T-helper 2 cell treated with Interferon-gamma antibody and Interleukin-4, amounts not matched to agents 100 ng/mL and 5 ng/mL, for 36 hours (primary cell): ENCODE results near the gene TNIK. TPM values are rescaled to one million over a fixed set of nuclear protein-coding genes. Genes with fewer than 3 reads are reported as not detected.
"Not testable (repeated sequence)": the region's sequence is repeated elsewhere in the genome, so short reads cannot be mapped to it uniquely, and the experiment has no call there.

Source experiments
- intact Hi-C: fragments of 100-400 bp; cut with micrococcal nuclease; formaldehyde crosslinking; loops from one replicate; pipeline ENCODE4 v1.15.1; 2023
- total RNA-seq: library from RNA; stranded (reverse); gene quantifications from 2 replicates; pipeline ENCODE4 v1.2.3, GENCODE V29; 2022

TNIK gene
- total RNA-seq, 1 donor from 2014 or later: 73.1 TPM

DNA sequence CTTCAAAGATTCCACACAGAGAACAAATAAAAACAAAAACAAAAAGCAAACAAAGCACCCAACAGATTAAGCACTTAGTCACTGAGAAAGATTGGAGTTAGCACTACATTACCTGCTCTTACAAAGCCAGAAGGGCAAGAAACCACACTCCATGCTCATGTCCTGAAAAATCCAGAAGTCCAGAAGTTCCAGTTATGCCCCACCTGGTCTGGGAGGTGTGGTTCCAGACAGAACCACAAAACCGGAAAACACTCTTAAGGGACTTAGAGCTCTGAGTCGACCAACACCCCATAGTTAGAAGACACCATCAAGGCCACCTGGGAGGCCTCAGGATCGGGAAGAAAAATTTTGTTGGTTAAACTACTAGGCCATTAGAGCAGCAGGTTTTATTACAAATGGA is 88.9 kb downstream of the TNIK start:
- intact Hi-C loops: no loop called here

DNA sequence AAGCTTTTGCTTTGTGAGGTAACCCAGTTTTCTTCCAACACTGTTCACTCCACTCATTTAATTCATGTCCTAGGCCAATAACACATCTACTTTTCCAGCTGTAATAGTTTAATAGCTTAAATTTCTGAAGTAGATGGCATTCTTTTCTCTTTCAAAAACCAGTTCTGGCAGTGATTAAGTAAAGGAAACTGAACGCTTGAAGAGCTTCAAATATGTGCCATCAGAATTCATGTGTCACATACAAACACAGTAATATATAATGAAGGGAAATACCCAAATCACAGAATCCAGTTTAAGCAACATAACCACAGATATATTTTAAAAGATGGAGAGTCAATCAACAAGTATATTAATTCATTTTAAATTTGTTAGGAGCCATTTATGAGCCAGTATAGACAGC is 91.0 kb downstream of the TNIK start:
- intact Hi-C loops: no loop called here

DNA sequence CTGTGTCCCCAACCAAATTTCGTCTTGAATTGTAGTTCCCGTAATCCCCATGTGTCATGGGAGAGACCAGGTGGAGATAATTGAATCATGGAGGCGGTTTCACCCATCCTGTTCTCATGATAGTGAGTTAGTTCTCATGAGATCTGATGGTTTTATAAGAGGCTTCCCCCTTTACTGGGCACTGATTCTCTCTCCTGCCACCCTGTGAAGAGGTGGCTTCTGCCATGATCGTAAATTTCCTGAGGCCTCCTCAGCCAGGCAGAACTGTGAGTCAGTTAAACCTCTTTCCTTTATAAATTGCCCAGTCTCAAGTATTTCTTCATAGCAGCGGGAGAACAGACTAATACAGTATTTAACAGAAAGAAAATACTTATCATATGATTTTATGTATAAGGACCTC is 93.5 kb downstream of the TNIK start:
- intact Hi-C loops: not testable (repeated sequence)

DNA sequence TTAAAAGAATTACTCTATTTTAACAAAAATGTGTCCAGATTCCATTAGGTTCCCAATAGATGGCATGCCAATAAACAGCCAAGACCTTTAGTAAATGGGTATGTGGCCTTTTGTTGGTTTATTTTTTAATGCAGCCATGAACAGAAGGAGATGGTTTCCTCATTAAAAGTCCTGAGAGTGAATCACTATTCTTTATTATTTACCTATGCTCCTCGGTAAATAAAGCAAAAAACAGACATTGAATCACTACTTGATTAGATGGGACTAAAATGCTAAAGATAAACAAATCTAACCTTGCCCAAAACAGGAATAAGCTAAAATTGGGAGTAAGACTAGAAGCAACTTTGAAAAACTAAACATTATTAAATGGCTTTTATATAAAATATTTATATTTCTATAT is 94.2 kb downstream of the TNIK start:
- intact Hi-C loops: no loop called here

DNA sequence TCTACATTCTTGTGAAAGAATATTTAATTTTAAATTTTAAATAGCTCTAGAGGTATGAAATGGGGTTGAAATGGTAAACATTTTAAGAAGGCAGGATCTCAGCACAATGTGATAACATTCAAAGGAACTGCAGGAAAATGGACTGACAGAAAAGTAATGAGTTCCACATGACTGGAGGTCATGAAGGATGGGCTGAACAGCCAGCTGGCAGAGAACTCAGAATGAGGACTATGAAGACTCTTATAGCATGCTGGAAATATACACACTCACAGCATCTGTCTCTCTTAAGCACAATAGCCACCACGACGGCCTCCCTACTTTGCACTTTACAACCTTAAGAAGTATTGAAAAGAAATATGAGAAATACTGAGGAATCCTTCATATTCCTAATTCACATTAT is 94.7 kb downstream of the TNIK start:
- intact Hi-C loops: no loop called here

DNA sequence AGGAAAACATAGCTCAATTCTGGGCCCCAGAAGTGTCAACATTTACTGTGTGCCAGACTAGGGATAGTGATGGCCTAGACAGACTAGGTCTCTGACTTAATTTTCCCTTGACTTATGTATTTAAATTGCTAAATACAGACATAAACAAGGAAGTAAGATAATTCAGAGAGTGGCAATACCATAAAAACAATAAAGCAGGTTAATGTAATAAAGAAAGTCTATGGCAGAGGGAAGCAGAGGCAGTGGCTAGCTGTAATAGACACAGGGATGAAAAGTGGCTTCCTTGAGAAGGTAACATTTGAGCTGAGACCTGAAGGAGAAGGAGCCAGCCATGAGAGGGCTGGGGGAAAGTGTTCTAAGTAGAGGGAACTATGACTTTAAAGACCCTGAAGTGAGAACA is 95.7 kb downstream of the TNIK start:
- intact Hi-C loops: no loop called here

DNA sequence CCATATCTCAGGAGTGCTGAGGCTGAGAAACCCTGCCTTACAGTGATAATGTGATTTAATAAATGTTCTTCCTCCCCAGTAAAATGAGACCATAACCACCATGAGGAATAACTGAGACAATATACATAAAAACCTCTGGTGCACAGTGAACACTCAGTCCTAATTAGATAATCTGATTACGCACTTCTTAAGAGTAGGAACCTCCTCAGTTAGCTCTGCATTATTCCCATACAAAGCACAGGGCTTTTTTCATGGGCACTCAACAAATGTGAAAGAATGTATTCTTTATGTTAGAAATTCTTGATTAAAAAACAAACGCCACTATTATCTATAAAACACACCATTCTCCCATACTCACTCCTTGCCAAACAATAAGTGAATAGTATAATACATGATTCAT is 97.0 kb downstream of the TNIK start:
- intact Hi-C loops: no loop called here

DNA sequence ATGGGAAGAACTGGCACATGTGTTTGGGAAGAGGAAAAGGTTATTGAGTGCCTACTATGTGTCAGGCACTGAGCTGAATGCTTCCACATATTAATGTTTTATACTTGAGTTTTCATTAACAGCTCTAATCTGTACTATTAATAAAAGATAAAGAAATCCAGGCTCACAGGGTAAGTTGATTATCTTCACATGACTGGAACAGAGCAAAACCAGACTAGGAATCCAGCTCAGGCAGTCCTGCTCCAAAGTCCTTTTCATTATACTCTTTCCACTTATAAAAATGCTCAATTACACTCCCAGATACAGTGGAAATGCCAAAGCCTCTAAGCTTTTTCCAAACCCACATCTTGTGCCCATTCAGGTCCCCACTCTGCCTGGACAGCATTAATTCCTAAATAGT is 97.6 kb downstream of the TNIK start:
- intact Hi-C loops: no loop called here

DNA sequence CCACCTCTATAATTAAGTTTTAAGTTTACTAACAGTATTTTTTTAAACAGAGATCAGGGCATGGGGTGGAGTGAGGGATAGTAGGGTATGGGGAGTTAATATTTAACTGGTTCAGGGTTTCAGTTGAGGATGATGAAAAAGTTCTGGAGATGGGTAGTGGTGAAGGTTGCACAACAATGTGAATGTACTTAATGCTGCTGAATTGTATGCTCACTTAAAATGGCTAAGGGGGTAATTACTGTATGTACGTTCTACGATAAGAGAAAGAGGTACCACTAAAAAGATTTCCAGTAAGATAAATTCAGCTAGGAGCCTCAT is 101.4 kb downstream of the TNIK start:
- intact Hi-C loops: no loop called here

DNA sequence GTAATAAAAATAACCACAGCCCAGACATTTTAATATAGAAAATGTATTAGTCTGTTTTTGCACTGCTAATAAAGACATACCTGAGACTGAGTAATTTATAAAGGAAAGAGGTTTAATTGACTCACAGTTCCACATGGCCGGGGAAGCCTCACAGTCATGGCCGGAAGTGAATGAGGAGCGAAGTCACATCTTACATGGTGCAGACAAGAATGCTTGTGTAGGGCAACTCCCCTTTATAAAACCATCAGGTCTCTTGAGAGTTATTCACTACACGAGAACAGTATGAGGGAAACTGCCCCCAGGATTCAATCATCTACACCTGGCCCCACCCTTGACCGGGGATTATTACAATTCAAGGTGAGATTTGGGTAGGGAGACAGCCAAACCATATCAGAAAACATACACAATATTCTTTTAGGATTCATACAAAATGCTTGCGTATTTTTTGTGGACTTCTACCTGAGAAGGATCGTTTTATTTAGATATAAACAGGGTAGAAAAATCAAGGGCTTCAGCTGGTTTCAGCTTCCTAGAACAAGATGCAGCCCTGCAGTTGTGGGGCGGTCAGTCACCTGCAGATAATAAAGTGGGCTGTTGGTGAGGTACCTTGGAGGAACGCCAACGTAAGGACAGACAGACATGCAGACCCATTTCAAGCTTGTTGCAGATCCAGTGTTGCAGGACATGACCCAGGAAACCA is 101.9 kb downstream of the TNIK start:
- intact Hi-C loops: no loop called here

DNA sequence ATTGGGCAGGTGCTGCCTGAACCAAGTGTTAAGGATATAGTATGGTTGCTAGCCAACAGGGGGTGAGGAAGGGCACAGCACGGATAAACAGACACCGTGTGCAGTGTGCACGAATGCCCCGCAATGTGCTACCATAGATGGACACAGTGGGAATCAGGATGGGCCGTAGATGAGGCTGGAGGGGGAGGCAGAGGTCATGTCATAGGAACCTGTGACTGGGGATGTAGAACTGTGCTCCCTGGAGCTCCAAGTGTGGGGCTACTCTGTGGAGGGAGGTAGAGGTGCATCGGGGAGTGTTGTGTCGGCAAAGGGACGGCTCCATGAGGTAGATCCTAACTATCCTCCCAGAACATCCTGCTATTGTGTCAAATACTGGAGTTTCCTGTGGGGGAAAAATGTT is 102.5 kb downstream of the TNIK start:
- intact Hi-C loops: no loop called here

DNA sequence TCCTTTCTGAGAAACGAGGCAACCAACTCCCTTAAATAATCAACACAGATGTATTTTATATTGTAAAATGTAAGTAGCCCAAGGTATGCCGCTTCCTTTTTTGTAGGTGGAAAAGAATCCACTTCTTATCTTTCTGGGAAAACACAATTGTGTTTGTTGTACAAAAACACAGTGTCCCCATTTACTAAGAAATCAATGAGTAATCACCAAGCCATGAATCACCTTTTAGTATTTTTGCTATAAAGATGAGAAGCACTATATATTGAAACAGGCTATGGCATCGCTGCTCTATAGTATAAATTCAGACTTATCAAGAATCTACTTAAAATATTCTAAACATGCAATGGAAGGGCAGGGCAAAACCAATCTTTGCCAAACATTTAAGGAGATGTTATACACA is 104.0 kb downstream of the TNIK start:
- intact Hi-C loops: no loop called here

DNA sequence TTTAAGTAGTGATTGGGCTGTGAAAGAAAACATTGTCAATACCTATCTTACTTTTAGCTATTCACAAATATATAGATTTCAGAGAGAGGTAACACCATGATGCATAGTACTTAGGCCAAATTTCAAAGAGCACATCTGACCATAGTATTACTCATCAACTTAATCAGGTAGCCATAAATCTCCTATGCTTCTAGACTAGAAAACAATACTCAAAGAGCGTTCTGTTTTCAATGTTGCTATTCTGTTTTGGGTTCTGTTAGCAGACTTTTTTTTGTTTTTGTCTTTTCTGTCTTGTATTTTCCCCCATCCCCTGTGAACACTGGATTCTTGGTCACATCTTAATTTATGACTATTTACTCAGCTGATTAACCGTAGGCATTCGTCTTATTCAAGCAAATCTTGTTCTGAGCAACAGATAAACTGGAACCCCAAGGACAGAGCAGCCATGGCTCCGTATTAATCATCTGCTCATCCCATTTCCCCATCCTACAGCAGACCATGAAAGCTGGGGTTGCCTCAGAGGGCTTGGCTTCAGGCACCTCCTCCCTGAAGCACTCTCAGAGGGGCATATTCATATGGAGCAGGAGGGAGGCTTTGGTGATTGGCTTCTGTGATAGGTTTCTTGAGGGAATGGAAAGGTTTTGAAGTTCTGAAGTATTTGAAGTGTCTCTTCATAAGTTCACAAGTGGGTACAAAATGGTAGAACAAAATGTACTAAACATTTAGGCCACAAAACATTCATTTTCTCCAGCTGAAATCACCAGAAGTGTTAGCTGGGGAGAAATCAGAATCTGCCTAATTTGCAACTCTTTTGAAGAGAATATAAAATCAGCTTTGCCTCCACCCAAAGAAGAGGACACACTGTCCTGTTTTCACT is 105.3 kb downstream of the TNIK start:
- intact Hi-C loops: no loop called here

DNA sequence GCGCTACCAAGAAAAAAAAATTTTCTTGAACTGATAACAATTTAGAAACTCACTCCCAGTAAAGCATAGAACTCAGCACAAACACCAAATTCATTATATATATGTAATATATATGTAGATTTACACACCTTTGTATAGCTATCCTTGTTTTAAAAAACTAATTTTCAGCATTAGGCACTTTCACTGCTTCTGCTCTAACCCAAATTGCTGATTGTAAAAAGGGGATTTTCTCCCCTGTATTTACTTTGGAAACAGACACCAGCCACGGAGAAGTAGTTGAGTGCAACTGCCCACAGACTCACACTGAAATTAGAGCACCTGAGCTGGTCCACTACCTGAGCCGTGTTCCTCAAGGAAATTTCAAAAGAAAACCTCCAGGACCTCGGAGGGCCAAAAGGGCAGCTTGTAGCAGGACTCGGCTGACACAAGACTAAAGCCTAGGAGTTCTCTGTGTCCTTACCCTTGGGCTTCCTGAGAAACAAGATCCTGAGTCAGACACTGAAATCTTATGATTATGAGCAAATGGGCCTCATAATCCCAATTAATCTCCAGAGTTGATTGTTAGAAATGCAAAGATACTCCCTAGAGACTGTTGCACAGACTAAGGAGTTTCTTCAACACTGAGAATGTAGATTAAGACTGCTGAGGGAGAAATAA is 106.0 kb downstream of the TNIK start:
- intact Hi-C loops: no loop called here

DNA sequence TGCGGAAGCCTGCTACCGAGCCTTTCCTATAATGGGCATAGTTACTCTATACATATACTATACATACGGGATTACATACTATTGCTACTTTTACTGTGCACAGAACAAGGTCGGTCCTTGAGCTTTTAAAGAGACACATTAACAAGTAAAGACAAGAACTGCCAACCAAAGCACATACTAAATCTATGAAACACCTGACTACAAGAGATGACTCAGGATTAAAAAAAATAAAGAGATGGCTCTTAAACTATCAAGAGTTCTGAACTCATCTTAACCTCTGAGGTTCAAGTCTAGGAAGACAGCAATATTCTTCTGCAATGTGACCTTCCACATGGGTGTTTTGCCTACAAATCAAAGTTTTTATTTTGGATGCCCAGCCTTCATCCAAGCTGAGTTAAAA is 106.8 kb downstream of the TNIK start:
- intact Hi-C loops: no loop called here

DNA sequence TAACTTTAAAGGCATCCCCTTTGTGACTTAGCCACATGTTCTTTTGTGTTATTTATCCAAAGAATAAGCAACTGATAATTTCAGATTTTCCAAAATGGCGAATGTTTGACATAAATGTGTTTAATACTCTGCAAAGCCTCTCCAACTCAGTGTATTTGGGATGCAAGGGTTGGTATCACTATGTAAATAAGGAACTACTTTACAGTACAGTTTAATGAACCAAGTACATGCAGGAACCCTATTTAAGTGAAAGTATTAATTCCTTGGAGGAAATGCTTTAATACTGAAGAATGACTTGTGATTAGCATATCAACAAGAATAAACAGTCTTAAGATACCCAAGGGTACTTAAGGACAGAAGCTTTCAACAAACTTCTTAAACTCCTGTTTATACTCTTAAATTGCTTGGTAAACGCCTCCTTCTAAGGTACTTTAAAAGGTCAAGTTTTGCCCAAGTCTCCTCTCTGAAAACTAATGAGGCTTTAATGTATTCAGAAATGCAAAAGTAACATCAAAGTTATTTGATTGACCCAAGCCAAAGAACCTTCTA is 107.7 kb downstream of the TNIK start:
- intact Hi-C loops: no loop called here

DNA sequence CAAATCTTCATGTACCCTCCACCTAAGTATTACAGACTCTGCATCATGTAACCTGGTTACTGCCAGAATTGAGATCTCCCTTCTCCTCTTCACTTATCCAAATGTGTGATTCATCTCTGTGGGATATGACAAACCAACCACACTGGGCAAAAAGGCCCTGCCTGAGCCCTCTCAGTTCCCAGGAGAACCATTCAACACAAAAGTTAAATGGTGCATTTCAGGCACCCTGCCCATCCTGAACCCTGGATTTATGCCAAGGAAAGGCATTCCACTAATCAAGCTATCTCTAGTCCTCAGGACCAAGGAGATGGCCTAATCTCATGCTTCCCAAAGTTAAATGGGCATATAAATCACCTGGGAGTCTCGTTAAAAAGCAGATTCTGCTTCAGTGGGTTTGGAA is 108.5 kb downstream of the TNIK start:
- intact Hi-C loops: no loop called here

DNA sequence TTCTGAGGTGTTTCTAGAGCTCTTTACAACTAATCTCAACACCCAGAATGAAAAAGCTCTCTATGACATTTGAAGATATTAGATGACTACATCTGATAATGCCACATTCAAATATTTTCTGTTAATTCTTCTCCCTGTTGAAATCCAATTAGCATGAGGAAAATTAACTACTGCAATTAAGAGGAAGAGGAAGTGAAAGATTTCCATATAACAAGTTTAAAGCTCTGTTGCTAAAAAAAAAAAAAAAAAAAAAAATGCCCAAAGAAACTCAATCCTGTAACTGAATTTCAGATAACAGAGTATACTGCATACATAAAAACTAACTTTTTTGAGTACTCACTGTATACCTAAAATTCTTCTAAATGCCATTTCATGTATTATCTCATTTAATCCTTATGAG is 109.8 kb downstream of the TNIK start:
- intact Hi-C loops: no loop called here

DNA sequence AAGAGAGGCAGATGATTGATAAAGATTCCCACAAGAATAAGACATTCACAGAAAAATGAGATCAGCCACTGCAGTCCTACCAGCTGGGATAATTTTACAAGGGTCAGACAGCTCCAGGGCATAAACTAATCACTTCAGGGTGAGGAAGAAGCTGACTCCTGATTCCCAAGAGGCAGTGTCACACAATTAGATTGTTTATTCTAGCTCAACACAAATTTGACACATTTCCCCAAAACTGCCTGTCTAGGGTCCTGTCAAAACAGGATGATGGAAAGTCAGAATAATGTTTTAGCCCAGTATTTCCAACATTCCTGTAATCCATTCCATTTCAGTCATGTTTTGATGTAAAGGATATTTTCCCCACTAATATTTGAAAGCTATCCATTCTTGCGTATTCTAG is 110.8 kb downstream of the TNIK start:
- intact Hi-C loops: no loop called here

DNA sequence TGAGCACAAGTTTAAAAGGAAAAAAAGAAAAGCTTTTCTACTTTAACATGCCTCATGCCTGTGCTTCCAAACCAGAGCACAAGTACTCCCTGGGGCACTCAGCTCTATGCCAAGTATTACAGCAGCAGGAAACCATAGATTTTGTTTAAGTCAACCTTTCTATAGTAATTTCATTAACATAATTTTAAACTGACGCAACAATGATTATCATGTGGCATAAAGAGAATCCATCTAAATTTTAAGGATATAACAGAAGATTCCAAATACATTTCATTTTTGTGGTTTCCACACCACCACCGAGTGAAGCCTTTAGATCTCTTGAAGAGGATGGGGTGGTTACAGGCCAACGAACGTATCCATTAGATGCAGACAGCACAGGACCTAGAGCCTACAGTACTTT is 112.1 kb downstream of the TNIK start:
- intact Hi-C loops: no loop called here

DNA sequence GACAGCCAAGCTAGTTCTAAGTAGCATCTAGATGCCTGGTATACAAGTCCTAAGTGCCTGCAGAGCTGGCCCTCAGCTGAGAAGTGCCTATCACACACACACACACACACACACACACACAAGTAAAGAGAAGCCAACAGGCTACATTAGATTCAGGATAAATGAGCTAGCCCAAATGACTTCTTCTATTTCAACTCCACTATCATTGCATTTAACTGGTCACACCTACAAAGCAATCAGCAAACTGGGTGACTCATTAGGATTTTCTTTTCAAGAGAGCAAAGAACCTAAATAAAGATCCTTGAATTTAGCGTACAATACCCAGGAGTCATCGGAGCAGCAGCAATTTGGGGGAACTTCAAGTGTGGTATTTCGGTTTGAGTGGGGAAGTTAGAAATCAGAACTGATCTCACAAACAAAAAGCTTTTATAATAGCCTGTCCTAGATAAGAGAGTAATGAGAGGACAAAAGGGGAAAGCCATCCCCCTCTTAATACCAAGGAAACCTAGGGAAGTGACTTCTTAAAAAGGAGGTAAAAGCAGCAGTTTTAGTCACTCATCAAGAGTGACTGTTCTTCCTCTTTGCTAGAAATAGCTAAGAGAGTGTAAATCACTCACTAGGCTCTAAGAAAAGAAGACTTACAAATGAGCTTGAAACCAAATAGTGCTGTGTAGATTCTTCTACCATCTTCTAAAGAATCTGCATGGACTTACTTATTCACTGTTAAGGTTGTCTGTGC is 112.7 kb downstream of the TNIK start:
- intact Hi-C loops: no loop called here
